SK-N-SH treated with all-trans-retinoic acid at 6 μM for 48 hours (cell line): ENCODE data around the gene HDAC8.

ENCODE experiments used
- ATAC-seq: fragments of 200-7000 bp; cut with Tn5 transposase; 3 replicates; pipeline ENCODE4 v1.9.1; 2020; ENCODE audit warnings: mild to moderate bottlenecking, moderate library complexity
- BACH2 ChIP-seq: fragments of 250-450 bp; sonication (Bioruptor Pico); IDR thresholded peaks from 2 replicates; pipeline ENCODE4 v1.9.0; 2021; ENCODE audit warnings: mild to moderate bottlenecking, borderline replicate concordance
- CSDC2 ChIP-seq: fragments of 250-450 bp; sonication (Bioruptor Pico); IDR thresholded peaks from 2 replicates; pipeline ENCODE4 v1.5.0; 2020; ENCODE audit warnings: mild to moderate bottlenecking, moderate library complexity
- ESRRG ChIP-seq: fragments of 250-450 bp; sonication (Bioruptor Pico); IDR thresholded peaks from 2 replicates; pipeline ENCODE4 v1.6.1; 2021; ENCODE audit warnings: mild to moderate bottlenecking
- GLIS3 ChIP-seq: fragments of 250-450 bp; sonication (Bioruptor Pico); IDR thresholded peaks from 2 replicates; pipeline ENCODE4 v1.5.0; 2020; ENCODE audit warnings: mild to moderate bottlenecking, moderate library complexity
- POU6F1 ChIP-seq: fragments of 250-450 bp; sonication (Bioruptor Pico); IDR thresholded peaks from 2 replicates; pipeline ENCODE4 v1.8.0; 2021; ENCODE audit warnings: low read depth, mild to moderate bottlenecking, moderate library complexity, borderline replicate concordance
- RARB ChIP-seq: fragments of 250-450 bp; sonication (Bioruptor Pico); IDR thresholded peaks from 2 replicates; pipeline ENCODE4 v1.8.0; 2021; ENCODE audit warnings: mild to moderate bottlenecking, moderate library complexity
- TCF4 ChIP-seq: fragments of 250-450 bp; sonication (Bioruptor Pico); IDR thresholded peaks from 2 replicates; pipeline ENCODE4 v1.8.0; 2021; ENCODE audit warnings: mild to moderate bottlenecking, moderate library complexity, borderline replicate concordance
- TOX ChIP-seq: fragments of 250-450 bp; sonication (Bioruptor Pico); IDR thresholded peaks from 2 replicates; pipeline ENCODE4 v1.8.0; 2021; ENCODE audit warnings: mild to moderate bottlenecking, moderate library complexity, borderline replicate concordance
- ZC3H10 ChIP-seq: fragments of 250-450 bp; sonication (Bioruptor Pico); IDR thresholded peaks from 2 replicates; pipeline ENCODE4 v1.5.1; 2021; ENCODE audit warnings: mild to moderate bottlenecking, moderate library complexity
- ZFP3 ChIP-seq: fragments of 250-450 bp; sonication (Bioruptor Pico); IDR thresholded peaks from 2 replicates; pipeline ENCODE4 v1.5.0; 2020; ENCODE audit warnings: mild to moderate bottlenecking, moderate library complexity
- ZFP30 ChIP-seq: fragments of 450-650 bp; formaldehyde crosslinking; IDR thresholded peaks from 2 replicates; pipeline ENCODE4 v1.5.0; 2022; ENCODE audit warnings: mild to moderate bottlenecking, moderate library complexity
- ZNF70 ChIP-seq: fragments of 450-650 bp; formaldehyde crosslinking; IDR thresholded peaks from 2 replicates; pipeline ENCODE4 v1.5.0; 2020; ENCODE audit warnings: mild to moderate bottlenecking, moderate library complexity
- TF ChIP-seq, protein P1 (sequence below): fragments of 250-450 bp; sonication (Bioruptor Pico); IDR thresholded peaks from 2 replicates; pipeline ENCODE4 v1.5.1; 2021; ENCODE audit warnings: mild to moderate bottlenecking, moderate library complexity
- TF ChIP-seq, protein P2 (sequence below): fragments of 250-450 bp; sonication (Bioruptor Pico); IDR thresholded peaks from 2 replicates; pipeline ENCODE4 v1.5.0; 2020; ENCODE audit warnings: mild to moderate bottlenecking, moderate library complexity
- TF ChIP-seq, protein P3 (sequence below): fragments of 250-450 bp; sonication (Bioruptor Pico); IDR thresholded peaks from 2 replicates; pipeline ENCODE4 v1.5.1; 2020; ENCODE audit warnings: low read depth, mild to moderate bottlenecking, moderate library complexity

The HDAC8 gene

DNA sequence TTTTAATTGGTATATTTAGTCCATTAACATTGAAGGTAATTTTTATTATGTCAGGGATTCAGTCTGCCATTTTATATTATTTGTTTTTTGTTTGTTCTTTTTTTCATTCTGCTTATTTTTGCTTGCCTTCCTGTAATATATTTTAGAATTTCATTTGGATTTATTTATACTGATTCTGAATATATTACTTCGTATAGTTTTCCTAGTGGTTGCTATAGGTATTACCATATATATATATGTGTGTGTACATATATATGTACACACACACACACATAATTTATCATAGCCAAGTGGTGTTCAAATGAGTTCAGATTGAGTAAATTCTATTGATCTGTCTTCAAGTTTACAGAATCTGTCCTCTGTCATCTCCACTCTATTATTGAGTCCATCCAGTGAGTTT lies 278.1 kb downstream of the HDAC8 start (continued):
- no peak for TF ChIP-seq POU6F1 (CRISPR knock-in tag)
- no peak for TF ChIP-seq ZFP3

DNA sequence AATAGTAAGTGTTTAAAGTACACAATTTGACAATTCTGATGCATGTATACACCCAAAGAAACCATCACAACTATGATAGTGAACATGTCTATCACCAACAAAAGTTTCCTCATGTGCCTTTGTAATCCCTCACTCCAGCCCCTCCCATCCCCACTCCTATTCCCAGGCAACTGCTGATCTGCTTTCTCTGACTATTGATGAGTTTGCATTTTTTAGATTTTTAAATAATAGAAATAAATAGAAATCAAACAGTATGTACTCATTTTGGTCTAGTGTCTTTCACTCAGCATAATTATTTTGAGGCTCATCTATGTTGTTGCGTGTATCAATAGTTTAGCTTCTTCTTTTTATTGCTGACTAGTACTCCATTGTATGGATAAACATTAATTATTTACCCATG lies 290.3 kb downstream of the HDAC8 start:
- ATAC-seq = no peak
- TF ChIP-seq ESRRG (CRISPR knock-in tag) = no peak
- TF ChIP-seq, protein P1, sequence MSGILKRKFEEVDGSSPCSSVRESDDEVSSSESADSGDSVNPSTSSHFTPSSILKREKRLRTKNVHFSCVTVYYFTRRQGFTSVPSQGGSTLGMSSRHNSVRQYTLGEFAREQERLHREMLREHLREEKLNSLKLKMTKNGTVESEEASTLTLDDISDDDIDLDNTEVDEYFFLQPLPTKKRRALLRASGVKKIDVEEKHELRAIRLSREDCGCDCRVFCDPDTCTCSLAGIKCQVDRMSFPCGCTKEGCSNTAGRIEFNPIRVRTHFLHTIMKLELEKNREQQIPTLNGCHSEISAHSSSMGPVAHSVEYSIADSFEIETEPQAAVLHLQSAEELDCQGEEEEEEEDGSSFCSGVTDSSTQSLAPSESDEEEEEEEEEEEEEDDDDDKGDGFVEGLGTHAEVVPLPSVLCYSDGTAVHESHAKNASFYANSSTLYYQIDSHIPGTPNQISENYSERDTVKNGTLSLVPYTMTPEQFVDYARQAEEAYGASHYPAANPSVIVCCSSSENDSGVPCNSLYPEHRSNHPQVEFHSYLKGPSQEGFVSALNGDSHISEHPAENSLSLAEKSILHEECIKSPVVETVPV (CRISPR knock-in tag) = no peak
- no peak for TF ChIP-seq CSDC2
- no peak for TF ChIP-seq BACH2 (CRISPR knock-in tag)
- TF ChIP-seq, protein P2, sequence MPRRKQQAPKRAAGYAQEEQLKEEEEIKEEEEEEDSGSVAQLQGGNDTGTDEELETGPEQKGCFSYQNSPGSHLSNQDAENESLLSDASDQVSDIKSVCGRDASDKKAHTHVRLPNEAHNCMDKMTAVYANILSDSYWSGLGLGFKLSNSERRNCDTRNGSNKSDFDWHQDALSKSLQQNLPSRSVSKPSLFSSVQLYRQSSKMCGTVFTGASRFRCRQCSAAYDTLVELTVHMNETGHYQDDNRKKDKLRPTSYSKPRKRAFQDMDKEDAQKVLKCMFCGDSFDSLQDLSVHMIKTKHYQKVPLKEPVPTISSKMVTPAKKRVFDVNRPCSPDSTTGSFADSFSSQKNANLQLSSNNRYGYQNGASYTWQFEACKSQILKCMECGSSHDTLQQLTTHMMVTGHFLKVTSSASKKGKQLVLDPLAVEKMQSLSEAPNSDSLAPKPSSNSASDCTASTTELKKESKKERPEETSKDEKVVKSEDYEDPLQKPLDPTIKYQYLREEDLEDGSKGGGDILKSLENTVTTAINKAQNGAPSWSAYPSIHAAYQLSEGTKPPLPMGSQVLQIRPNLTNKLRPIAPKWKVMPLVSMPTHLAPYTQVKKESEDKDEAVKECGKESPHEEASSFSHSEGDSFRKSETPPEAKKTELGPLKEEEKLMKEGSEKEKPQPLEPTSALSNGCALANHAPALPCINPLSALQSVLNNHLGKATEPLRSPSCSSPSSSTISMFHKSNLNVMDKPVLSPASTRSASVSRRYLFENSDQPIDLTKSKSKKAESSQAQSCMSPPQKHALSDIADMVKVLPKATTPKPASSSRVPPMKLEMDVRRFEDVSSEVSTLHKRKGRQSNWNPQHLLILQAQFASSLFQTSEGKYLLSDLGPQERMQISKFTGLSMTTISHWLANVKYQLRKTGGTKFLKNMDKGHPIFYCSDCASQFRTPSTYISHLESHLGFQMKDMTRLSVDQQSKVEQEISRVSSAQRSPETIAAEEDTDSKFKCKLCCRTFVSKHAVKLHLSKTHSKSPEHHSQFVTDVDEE (CRISPR knock-in tag) = no peak
- TF ChIP-seq ZFP30 (CRISPR knock-in tag) = no peak
- TF ChIP-seq TOX (CRISPR knock-in tag) = no peak
- no peak for TF ChIP-seq POU6F1 (CRISPR knock-in tag)
- TF ChIP-seq ZNF70 (CRISPR knock-in tag) = no peak
- TF ChIP-seq, protein P3, sequence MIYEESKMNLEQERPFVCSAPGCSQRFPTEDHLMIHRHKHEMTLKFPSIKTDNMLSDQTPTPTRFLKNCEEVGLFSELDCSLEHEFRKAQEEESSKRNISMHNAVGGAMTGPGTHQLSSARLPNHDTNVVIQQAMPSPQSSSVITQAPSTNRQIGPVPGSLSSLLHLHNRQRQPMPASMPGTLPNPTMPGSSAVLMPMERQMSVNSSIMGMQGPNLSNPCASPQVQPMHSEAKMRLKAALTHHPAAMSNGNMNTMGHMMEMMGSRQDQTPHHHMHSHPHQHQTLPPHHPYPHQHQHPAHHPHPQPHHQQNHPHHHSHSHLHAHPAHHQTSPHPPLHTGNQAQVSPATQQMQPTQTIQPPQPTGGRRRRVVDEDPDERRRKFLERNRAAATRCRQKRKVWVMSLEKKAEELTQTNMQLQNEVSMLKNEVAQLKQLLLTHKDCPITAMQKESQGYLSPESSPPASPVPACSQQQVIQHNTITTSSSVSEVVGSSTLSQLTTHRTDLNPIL = no peak
- TF ChIP-seq RARB = no peak
- no peak for TF ChIP-seq GLIS3 (CRISPR knock-in tag)
- no peak for TF ChIP-seq TCF4 (CRISPR knock-in tag)
- TF ChIP-seq, all 23 proteins: peak for 0

DNA sequence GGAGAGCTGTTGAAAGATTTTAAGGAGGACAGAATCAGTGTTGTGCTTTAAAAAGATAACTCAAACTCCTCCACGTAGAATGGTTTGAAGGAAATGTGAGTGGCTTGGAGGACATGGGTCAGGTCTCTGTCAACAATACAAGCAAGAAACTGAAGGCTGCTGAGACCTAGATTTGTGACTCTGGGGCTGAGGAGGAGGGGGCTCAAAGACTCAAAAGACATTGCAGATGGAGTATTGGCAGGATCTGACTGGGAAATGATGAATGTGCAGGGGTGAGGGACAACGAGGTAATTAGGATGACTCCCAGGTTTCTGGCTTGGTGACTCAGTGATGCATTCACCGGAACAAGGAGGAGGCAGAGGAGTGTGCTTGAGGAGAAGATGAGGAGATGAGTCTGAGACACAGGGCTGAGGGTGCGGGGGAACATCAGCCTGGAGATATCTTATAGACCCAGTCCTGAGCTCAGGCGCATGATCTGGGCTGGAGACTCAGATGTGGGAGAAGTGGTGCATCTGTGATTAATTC lies 292.3 kb downstream of the HDAC8 start:
- ATAC-seq = no peak
- TF ChIP-seq ZC3H10 (no peak), RARB (no peak), CSDC2 (no peak), GLIS3 (CRISPR knock-in tag) (no peak)
- TF ChIP-seq, all 23 proteins: peak for 0
